Measurements from ENCODE around the gene ST3GAL4.
"Not testable (repeated sequence)": the region's sequence is repeated elsewhere in the genome, so short reads cannot be mapped to it uniquely, and the experiment has no call there.

ST3GAL4 gene

GRCh38 chr11:126355324-126355925 is at the start of gene ST3GAL4:
TSS of gene ST3GAL4 (plus strand) at chr11:126355686. CDS start at chr11:126406156, 50,470 bp downstream.
- DNase-seq: peak in 13 of 14 donors; percentile 41 to 90 (median 80)

DNA sequence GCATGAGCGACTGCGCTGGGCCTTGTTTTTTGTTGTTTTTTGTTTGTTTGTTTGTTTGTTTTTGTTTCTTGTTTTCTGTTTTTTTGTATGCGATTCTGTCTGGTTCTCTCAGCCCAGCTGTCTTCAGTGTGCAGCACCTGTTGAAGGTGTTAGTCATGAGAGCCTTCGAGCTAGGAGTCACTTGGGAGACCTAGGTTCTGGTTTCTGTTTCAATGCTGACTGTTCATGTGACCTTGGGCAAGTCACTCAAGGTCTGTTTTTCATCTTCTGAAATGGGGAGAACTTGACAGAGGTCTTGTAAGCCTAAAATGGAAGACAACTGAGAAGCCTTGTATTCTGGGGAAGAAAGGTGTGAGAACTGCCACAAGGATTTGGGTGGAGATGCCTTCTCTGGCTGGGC is 49.8 kb upstream of the ST3GAL4 start:
- no peak for DNase-seq

- no peak for DNase-seq
These were observed 47.8 kb upstream of the ST3GAL4 start for GRCh38 chr11:126307706-126308105.

- DNase-seq: no peak
These were observed 47.2 kb upstream of the ST3GAL4 start for GRCh38 chr11:126308271-126308671.

DNA sequence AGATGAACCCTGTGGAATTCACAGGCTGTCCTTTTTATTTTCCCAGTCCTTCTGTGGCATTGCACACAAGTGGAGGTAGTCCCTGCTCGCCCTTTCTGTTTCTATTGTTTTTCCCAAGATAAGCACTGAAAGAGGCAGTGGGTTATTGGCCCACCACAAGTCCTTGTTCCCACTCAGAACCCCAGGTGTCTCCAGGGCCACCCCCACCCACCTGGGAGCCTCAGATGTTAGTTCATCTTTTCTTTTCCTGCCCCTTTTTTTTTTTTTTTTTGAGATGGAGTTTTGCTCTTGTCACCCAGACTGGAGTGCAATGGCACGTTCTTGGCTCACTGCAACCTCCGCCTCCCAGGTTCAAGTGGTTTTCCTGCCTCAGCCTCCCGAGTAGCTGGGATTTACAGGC is 46.7 kb upstream of the ST3GAL4 start:
- DNase-seq: not testable (repeated sequence)

GRCh38 chr11:126310200-126310991 is 45.1 kb upstream of the ST3GAL4 start:
- DNase-seq: peak in 13 of 14 donors; percentile 9 to 73 (median 54)

- no peak for DNase-seq
These were observed 44.5 kb upstream of the ST3GAL4 start for GRCh38 chr11:126310992-126311310.

DNA sequence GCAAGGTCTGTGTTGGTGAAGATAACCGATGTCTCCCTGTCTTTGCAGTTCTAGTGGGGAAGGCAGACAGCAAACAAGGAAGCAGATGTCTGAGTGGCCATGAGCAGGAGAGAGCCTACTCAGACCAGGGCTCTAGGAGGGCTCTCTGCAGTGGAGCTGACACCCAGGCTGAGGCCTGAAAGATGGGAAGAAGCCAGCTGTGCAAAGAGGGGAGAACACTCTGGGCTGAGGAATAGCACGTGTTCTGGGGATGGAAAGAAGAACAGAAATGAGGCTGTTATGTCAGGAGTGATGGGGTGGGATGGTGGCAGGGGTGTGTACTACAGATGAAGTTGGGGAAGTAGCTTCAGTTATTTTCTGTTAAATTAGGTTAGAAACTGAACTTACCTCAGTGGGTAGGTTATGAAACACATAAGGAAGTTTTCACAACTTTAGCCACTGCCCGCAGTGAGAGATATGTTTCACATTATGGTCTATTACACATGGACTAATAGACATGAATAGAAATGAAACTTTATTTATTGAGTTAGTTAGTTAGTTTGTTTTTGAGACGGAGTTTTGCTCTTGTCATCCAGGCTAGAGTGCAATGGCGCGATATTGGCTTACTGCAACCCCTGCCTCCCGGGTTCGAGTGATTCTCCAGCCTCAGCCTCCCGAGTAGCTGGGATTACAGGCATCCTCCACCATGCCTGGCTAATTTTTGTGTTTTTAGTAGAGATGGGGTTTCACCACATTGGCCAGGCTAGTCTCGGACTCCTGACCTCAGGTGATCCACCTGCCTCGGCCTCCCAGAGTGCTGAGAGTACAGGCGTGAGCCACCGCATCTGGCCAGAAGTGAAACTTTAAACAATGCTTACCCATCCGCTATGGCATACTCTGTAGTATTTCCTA is 43.8 kb upstream of the ST3GAL4 start:
- no peak for DNase-seq

DNA sequence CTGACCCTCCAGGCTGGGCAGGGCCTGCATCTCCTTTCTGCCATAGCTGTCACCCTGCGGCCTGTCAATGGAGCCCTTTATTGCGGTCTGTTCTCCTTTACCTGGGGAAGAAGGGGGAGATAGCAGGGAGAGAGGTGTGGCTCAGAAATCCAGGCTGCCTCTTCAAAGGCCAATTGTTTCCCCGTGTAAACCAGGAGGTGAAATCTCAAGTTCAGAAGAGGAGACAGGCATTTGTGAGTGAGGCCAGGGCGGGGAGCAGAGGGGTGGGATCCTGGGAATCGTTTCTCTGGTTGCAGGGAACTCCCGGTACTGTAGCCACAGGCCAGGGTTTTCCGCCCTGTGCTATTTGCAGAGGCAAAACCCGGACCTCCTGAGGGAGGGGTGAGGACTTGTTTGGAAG is 42.5 kb upstream of the ST3GAL4 start:
- no peak for DNase-seq

DNA sequence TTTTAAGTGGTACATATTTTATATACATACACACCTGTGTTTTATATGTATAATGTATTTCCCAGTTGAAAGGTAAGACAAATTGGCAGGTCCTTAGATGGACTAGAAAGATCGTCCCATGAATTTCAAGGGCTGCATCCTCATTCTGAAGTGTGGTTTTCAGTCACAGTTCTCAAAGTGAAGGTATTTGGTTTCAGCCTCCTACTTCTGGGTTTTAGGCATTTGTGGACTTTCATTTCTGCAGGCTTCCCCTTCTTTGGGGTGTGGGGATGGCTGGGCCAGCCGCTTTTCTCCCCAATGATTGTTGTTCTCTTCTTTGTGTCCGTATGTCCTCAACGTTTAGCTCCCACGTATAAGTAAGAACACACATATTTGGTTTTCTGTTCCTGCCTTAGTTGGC is 41.7 kb upstream of the ST3GAL4 start:
- DNase-seq: no peak

- no peak for DNase-seq
These were observed 38.1 kb upstream of the ST3GAL4 start for GRCh38 chr11:126317432-126317755.

- peak in 11 of 14 donors; percentile 5 to 84 (median 39) for DNase-seq
These were observed 37.5 kb upstream of the ST3GAL4 start for GRCh38 chr11:126317756-126318573.

DNA sequence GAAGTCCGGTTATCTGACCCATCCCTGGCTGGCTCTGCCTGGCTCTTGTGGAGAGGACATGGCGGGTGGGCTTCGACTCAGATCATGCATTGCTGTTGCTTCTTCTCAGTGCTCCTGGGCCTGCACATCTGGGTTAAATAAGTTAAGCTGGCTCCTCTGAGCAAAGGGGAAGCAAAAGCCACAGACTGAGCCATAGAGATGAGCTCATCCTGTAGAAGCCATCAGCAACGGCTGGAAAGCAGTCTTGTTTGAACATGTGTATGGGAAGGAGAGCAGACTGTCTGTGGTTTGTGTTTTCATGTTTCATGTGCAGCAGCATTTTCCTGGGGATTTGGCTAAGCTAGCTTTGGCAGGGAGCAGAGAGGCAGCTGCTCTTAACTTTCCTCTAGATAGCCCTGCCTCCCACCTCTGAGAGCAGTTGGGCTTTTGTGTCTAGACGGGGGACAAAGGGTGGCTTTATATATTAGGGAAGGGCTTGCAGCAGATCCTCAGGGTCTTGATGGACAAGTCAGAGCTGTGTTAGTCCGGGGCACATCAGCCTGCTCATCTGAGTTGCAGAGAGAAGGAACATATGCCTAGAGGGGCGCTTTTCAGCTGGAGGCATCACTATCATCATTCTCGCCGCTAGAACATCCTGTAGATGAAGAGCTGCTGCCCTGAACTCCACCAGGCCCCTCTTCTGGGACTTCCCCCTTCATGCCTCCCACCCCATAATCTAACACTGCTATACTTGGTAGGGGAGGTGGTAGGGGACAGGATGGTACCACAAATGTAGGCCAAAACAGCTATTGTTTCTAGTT is 36.7 kb upstream of the ST3GAL4 start:
- peak in 3 of 14 donors; percentile 39 to 63 (median 61) for DNase-seq

GRCh38 chr11:126319374-126319740 is 36.1 kb upstream of the ST3GAL4 start:
- DNase-seq: no peak

GRCh38 chr11:126322996-126323395 is 32.5 kb upstream of the ST3GAL4 start:
- DNase-seq: no peak

GRCh38 chr11:126327281-126328000 is 28.0 kb upstream of the ST3GAL4 start:
- DNase-seq: no peak

- no peak for DNase-seq
These were observed 27.5 kb upstream of the ST3GAL4 start for GRCh38 chr11:126328001-126328390.

DNA sequence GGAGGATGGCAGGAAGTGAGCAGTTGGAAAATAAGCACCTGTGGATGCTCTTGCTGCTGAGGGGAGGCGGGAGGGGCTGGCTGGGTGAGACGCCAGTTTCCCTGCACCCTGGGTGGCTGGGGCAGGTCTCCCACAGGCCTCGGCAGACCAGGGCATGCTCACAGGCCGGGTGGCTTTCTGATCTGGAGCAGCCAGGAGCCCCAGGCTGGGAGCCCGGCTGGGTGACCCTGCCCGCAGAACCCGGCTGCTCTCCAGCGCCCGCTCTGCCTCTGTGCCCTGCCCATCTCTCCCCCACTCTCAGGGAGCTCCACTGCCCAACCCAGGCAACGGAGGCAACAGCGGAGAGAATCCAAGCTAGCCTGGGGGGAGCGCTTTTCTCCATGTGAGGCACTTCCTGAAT is 27.0 kb upstream of the ST3GAL4 start:
- DNase-seq: no peak

GRCh38 chr11:126328938-126329643 is 26.4 kb upstream of the ST3GAL4 start:
- DNase-seq: no peak

DNA sequence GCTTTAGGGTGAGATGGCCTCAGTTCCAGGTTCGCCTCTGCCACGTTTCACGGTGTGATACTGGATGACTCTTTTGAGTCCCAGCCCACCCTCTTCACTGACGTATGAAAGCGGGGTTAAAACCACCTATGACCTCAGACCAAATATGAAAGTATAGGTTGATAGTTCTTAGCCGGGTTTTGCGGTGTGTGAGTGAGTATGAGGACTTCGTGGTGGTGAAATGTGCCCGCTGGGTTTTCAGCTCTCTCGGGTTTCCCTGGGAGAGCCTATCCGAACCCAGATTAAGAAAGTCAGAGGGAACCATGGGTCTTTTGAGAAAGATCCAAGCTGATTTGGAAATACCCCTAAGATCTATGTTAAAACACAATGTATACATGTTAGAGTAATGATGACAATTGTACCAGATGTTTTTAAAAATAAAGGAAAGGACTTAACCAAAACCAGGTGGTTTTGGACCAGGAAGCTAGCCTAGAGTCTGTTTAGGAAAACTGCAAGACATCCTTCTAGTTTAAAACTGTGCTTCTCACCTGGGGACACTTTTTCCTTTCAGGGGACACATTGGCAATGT is 25.8 kb upstream of the ST3GAL4 start:
- no peak for DNase-seq

All from C1 segment of cervical spinal cord (tissue), 14 donors.